HG03060 (cell line): Measurements from ENCODE around the gene JRKL.

ENCODE experiments used
- ATAC-seq: cut with Tn5 transposase; IDR thresholded peaks from one replicate; pipeline ENCODE4 v1.9.1; 2021; ENCODE audit warnings: low read depth, moderate number of reproducible peaks; ENCODE audit not compliant: unreplicated experiment

JRKL gene

GRCh38 chr11:96389720-96390487 is at the start of gene JRKL, which contains the start of gene CCDC82:
TSS of gene JRKL (plus strand) at chr11:96390013. CDS start at chr11:96390650, 637 bp downstream.
TSS of gene CCDC82 (minus strand) at chr11:96389912. CDS start at chr11:96384747, 5,165 bp downstream.
- ATAC-seq = peak; percentile 81

DNA sequence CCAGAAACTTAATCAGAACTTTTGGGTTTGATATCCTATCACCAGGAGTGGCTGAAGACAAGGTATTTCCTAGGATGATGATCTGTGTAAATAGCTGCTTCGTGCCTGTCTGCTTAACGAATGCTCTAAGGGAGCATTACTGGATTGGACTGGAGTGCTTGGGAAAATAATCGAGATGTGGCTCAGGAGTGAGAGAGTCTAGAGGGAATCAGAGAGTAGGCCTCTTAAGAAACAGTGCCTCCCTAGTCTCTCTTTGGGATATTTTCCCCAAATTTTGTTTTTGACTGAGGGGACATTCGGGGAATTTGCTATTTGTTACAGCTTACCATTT is 49.3 kb upstream of the JRKL start:
- ATAC-seq = no peak

- ATAC-seq = no peak
Observed at GRCh38 chr11:96341211-96342013, 48.4 kb upstream of the JRKL start.

DNA sequence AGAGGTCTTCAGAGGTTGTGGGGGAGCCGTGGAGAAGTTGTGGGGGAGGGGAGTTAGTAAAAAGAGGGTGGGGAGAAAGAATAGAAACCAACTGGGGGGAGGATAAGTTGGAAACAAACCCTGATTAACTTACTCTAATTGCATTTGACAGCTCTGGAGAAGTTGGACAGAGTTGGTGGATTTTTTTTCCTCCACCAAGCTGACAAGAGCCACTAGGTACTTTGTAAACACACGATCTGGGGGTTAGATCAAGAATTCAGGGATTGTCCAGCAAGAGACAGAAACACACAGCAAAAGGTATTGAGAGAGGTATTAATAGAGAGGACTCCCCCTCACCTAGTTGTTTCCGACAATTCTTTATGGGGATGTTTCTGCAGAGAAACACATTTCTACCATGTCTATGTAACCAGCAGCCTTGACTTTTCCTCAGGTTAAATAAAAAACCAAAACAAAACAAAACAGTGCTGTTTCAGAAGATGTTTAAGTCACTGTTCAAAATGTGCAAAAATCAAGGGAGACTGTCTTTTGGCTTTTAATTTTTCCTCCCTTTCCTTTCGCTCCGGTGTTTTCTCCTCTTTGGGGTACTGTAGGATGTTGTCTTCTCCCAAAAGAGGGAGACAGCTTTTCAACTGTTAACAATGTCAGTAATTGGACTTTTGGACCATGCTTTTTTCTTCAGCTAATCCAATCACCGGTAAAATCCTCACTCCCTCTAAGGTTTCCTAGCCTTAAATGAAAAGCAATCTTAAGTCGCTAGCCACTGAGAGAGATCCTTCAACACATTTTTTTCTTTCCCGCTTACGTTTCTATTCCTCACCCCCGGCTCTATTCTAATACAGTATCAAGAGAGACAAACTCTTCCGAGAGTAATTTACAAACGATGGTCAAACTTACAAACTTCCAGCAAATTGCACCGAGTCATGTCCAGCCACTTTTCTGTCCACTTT is 47.5 kb upstream of the JRKL start:
- ATAC-seq = no peak

DNA sequence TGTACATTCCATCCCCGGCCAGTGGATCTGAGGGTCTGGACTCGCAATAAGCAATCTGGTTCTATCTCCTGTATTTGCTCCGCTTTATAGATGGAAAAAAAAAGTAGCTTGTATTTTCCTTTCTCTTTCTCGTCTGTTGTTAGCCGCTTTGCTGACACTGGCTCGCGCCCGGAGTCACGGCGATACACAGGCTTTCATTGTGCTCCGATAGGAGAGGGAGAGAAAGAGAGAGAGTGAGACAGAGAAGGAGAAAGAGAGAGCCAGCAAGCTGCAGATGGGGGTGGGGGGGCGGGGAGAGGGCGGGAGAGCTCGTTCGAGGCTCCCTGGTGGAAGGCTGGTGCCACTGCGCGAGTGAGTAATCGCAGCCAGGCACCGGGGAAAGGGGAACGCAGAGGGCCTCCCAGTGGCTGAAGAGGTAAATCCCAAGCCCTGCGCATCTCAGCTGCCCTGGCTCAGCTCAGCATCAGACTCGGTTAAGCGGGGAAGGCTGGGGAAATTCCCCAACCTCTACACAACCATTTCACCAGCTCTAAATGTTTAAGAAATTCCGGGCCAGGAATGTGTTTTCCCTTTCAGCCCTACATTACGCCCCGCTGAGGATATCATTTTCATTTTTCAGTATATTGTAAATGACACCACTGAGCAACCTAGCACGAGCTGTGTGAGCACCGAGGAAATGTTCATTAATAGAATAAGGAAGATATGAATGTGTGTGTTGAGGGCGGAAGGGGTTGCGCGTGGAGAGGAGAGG is 46.7 kb upstream of the JRKL start, which contains the start of gene MAML2:
MAML2 (minus strand) TSS at position 235 of the 751 bp plus-strand sequence. CDS start 1,300 bp downstream, outside the sequence.
- peak; percentile 69 for ATAC-seq

DNA sequence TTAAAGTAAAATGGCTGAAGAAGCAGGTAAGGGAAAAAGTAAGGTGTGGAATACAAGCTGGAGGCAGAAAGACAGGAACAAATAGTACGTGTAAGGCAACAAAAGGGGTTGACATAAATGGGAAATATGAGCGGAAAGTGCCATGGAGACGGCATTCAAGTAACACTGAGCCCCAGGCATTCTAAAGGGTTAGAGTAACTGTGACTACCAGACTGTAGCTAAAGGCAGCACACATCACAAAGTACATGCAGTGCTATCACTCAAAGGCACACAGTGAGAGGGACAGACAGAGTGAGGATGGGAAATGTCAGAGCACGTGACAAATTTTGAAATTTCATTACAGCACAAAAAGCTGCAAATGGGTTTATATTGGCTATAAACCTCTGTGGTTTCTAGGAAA is 33.0 kb upstream of the JRKL start:
- ATAC-seq = no peak

GRCh38 chr11:96357794-96358193 is 32.0 kb upstream of the JRKL start:
- no peak for ATAC-seq

GRCh38 chr11:96358321-96358720 is 31.5 kb upstream of the JRKL start:
- no peak for ATAC-seq

DNA sequence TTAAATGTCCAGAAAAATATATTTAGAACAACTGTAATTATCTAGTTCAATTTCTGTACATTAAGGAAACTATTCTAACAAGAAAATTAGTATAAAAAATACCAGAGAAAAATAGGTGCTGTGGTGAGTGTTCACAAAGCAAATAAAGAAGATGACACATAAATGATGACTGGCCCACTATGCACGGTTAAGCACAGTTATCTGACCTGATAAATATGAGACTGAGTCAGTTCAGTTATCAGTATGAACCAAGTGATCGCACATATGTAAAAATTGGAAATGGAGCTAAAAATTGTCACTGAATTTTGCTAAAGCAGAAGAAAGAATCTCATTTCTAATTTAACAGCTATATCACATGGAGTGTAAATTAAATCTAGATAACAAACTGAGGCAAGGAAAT is 28.0 kb upstream of the JRKL start:
- ATAC-seq = no peak

DNA sequence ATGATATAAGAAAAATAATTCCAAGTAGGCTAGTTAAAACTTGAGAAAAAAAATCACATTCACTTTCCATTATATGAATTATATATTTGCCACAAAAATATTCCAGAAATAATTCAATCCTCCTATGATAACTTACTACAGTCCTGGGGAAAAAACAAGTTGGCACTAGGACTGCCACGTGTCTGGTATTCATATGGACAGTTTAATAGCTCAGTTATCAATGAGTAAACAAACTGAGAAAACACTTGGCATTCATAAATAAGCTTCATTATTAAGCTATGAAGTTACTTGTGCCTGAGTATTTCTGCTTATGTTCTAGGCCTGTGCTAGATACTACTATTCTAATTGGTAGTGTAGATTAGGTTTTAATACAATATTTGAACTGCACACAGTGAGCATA is 24.3 kb upstream of the JRKL start:
- no peak for ATAC-seq

DNA sequence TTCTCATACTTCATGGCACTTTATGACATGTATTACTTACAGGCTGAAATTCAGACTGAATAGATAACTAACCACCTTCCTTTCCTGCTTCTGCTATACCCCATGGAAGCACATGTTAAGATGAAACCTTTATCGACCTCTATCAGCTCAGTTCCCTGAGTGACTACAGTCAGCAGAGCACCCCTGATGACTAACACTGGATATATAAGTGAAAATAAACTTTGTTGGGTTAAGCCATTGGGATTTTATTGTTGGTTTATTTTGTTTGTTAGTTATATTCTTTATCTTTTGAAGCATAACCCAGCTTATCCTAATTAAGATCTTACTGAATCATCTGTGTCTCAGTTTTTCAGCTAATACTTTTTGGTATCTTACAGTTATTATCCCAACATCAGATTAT is 23.8 kb upstream of the JRKL start:
- no peak for ATAC-seq

- ATAC-seq = no peak
Observed at GRCh38 chr11:96367342-96367741, 22.5 kb upstream of the JRKL start.

DNA sequence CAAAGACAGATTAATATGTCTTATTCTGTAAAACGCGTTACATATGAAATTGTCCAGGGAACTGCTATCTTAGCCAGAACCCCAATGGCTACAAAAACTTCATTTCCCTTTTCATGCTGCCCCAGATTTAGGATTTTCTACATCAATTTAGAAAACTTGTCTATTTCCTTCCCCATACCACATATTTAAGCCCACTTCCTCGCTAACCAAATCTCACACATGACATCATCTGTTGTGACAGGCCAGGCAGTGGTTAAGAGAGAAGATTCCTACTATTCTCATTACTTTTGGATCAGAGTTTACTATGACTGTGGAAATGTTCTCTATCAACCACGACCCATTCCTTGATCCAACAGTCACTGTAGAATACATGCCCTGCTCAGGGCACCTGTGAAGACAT is 16.0 kb upstream of the JRKL start:
- no peak for ATAC-seq

- ATAC-seq = no peak
Observed at GRCh38 chr11:96376796-96377195, 13.0 kb upstream of the JRKL start.

DNA sequence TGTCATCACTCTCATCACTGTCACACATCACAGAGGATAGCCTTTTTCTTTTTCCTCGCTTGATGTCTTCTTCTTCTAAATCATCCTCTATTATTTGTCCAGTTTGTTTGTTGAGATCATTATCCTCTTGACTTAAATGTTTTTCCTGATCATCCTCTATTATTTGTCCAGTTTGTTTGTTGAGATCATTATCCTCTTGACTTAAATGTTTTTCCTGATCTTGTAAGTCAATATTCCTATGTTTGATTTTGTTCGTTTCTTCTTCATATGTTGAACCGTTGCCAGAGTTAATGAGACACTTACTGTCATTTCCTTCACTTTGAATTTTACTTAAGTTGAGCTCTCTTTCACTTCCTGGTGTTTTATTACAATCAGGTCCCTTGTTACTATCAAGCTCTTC is 5.7 kb upstream of the JRKL start:
- ATAC-seq = no peak

DNA sequence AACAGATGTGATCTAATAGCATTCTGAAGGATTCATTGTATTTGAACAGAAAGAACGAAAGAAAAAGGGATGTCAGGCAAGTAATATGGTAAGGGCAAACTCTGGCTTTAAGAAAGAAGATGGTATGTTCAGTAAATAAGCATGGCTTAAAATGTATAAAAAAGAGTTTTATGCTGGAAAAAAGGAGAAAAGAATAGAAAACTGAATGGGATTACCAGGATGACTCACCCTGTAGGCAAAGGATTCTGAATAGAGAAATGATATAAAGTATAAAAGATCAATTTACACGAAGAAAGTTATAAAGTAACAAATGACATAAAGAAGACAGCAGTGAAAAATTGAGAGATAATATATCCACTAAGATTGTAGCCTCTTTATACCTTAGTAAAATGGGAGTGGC is 4.6 kb upstream of the JRKL start:
- no peak for ATAC-seq

DNA sequence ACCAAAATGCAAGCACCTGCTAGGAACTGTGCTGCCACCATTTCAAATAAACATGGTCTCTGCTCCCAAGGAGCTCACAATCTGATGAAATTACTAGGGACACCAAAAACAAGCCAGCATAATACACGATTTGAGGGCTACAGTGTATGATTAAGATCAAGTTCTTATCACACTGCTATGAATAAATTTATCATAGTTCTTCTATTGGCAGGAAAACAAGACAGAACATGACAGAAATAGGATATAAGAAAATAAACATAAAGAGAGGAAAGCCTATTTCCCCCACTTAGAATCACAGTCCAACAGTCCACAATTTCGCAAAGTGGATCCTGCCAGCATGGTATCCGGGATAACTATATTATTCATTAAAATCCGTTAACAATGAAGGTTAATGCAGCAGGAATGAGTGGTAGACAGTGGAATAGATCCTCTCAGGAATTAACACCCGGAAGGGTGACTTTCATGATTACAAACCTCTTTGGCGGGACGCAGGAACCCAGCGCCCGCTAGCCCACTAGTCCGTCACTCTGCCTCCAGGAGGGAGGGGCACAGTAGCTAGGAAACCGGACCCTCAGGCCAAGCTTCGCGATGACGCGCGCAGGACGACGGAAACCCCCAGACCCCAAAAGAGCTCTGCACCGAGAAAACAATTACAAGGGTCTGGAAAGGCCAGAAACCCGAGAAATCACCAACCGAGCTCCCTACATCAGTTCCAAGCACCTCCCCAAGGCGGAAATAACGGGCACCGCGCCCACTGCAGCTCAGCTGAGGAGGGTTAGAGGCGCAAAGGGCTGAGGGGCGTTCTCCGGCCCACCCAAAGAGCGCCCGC is 708 bp upstream of the JRKL start:
- peak; percentile 34 for ATAC-seq

- ATAC-seq = no peak
Observed at GRCh38 chr11:96390488-96390792, 627 bp downstream of the JRKL start.

DNA sequence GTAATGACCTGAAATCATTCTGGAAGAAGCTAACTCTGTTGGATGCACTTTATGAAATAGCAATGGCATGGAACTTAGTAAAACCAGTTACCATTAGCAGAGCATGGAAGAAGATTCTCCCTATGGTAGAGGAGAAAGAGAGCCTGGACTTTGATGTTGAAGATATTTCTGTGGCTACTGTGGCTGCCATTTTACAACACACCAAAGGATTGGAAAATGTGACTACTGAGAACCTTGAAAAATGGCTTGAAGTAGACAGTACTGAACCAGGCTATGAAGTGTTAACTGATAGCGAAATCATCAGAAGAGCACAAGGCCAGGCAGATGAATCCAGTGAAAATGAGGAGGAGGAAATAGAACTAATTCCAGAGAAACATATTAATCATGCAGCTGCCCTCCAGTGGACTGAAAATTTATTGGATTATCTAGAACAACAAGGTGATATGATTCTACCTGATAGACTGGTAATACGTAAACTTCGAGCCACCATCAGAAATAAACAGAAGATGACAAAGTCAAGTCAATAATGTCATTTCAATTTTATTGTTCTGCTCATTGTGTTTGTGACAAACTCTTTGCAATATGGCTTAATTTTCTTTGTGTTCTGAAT is 2.0 kb downstream of the JRKL start:
- ATAC-seq = no peak
